Epithelial cell of proximal tubule (primary cell): ENCODE measurements around the gene ITGBL1. TPM values are rescaled to one million over a fixed set of nuclear protein-coding genes. Genes with fewer than 3 reads are reported as not detected.

Experiments
- DNase-seq: peaks from one replicate; pipeline ENCODE4 v3.0.0-alpha.2; 2011; ENCODE audit warnings: low read depth
- H3K4me3 ChIP-seq: 2 replicates; pipeline ENCODE4 v1.5.1; 2011; ENCODE audit warnings: low read depth, mild to moderate bottlenecking, low read length
- total RNA-seq: library from RNA; depleted of rRNA; stranded (reverse); fragments of >200 nt; gene quantifications from 2 replicates; pipeline ENCODE4 v1.2.3, GENCODE V29; 2015
- TF ChIP-seq, protein P1 (sequence below): conservative IDR thresholded peaks from 2 replicates; pipeline ENCODE4 v1.5.1; 2012; ENCODE audit warnings: low read depth, mild to moderate bottlenecking, low read length

Gene ITGBL1
- total RNA-seq, 1 donor from 2014 or later: 1.1 TPM

DNA sequence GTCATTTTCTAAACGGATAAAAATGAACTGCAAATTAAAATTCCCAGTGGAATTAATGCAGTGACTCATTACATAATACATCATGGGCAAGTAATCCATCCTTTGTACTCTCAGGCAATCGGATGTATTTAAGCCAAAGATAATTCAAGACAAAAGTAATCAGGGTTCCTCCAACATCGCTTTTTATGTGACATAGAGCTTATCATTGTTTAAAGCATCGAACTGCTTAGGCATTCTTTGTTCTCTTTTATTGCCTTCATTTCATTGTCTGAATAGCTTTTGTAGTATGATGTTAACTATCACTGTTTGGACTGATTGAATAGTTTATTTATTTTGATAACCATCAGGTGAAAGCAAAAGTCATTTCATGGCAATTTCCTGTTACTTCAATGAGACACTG, 209.4 kb downstream of the ITGBL1 start:
- no peak for DNase-seq
- TF ChIP-seq, protein P1, sequence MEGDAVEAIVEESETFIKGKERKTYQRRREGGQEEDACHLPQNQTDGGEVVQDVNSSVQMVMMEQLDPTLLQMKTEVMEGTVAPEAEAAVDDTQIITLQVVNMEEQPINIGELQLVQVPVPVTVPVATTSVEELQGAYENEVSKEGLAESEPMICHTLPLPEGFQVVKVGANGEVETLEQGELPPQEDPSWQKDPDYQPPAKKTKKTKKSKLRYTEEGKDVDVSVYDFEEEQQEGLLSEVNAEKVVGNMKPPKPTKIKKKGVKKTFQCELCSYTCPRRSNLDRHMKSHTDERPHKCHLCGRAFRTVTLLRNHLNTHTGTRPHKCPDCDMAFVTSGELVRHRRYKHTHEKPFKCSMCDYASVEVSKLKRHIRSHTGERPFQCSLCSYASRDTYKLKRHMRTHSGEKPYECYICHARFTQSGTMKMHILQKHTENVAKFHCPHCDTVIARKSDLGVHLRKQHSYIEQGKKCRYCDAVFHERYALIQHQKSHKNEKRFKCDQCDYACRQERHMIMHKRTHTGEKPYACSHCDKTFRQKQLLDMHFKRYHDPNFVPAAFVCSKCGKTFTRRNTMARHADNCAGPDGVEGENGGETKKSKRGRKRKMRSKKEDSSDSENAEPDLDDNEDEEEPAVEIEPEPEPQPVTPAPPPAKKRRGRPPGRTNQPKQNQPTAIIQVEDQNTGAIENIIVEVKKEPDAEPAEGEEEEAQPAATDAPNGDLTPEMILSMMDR: no peak
- no peak overlapping the region for H3K4me3 ChIP-seq

DNA sequence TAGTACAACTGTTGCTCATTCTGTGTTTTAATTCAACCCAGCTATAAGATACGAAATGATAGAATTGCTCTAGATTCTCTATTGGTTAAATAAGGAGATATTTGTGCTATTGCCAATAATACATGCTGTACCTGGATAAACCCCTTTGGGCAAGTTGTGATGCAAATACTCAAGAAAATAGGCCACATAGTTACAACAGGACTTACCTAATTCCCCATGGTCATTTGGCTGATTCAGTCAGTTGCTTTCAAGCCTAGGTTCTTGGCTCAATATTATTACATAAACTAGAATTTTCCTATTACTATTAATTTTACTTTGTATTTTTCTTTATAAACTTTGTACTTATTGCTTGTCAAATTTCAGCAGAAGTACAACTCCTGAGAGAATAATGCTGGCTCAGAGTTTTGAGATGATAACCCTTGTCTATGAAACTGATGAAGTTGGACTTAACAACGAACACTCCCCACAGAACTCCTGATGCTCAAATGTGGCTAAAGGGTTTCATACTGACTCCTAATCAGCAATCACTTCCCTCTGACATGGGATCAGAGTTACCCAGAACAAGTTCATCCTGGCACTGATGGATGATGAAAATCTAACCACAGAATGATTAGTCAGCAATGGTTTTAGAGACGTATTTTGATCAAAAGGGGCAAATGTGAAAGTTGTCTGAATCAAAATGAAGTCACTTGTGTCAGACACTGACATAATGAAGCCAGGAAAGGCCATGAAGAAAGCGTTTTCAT, 221.1 kb downstream of the ITGBL1 start:
- TF ChIP-seq, protein P1: no peak
- H3K4me3 ChIP-seq: no peak overlapping the region
- no peak for DNase-seq

DNA sequence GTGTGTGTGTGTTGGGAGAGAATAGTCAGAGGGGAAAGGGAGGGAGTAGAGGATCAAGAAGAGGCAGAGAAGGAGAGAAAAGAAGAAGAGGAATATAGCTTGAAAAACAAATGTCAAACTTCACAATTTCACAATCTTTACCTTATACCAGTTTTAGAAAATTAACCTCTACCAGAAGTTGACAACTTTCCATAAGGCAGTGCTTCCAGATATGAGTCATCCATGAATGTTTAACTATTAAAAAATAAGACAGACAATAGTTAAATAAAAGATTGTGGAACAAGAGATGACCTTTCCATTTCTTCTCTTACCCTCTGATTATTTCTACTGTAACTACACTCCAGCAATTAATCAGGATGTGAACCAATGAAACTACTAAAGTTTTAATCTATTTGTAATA, 229.4 kb downstream of the ITGBL1 start:
- H3K4me3 ChIP-seq: no peak overlapping the region
- DNase-seq: peak; percentile 20
- TF ChIP-seq, protein P1: no peak

DNA sequence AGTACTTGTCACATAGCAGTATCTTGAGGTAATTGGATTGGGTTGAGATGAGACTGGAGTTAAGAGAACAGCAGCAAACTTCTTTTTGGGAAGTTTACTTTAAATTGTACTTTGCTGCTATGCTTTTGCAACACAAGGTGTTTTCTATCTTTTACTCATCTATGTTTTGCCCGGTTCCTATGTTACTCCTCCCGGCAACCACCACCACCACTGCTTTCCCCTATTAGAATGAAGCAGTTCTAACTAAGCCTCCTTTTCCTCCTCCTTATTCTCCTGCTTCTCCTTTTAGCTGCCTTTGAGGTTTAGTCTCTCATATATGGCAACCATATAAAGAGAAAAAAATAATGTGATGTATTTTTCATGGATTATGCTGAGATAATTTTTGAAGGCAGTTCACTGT, 233.5 kb downstream of the ITGBL1 start:
- H3K4me3 ChIP-seq: no peak overlapping the region
- TF ChIP-seq, protein P1: no peak
- DNase-seq: no peak

DNA sequence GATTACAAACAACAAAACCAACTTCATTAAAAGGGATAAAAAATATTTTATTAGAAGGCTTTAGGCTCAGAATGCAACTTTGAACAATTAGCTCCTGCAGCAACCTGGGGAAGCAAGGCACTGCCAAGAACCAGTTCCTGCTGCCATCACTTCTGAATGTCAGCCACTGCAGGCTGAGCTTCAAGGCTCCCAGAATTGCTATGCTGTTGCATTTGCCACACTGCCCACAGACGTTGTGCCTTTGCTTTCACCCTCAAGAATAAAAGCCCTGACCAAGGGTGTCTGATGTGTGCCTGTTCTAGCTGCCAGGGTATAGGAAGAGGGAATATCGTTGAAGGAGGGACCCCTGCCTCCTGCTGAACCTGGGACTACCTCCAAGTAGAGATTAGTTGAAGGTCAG, 238.4 kb downstream of the ITGBL1 start:
- DNase-seq: no peak
- no peak overlapping the region for H3K4me3 ChIP-seq
- TF ChIP-seq, protein P1: no peak

DNA sequence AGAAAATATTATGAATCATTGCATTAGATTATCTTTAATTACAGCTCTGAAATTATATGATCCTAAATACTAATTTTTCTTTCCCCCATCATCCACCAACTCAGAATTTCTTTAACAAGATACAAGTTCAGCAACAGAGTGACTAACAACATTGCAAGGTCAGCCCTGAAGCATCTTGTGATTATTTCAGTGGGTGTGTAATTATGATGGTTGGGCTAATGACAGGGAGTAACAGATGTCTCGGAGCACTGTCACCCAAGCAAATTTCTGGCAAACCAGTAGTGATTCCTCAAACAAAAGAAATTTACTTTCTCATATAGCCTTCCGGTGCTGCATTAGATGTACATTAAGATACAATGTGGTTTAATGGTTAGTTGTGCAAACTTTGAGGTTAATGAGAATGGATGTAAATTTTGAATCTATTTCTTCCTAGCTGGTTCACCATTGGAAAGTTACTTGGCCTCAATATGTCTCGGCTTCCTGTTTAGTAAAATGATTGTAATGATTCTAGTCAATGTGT, 238.9 kb downstream of the ITGBL1 start:
- no peak overlapping the region for H3K4me3 ChIP-seq
- DNase-seq: no peak
- TF ChIP-seq, protein P1: no peak
